GM23338 (cell line): ENCODE data around the gene PIGU. TPM values are rescaled to one million over a fixed set of nuclear protein-coding genes. Genes with fewer than 3 reads are reported as not detected.
A peak's percentile ranks its signal among the peaks of the same experiment; 100 is the strongest.

Experiments
- ATAC-seq: fragments of 200-7000 bp; cut with Tn5 transposase; 3 replicates; pipeline ENCODE4 v1.9.1; 2020
- DNase-seq: peaks from one replicate; pipeline ENCODE4 v3.0.0-alpha.2; 2015; ENCODE audit warnings: low spot score
- H2AFZ ChIP-seq: fragments of 200-600 bp; sonication (generic); 2 replicates; pipeline ENCODE4 v1.8.0; 2016; ENCODE audit warnings: antibody characterized with exemption, mild to moderate bottlenecking, moderate library complexity
- H3F3A ChIP-seq: fragments of 200-600 bp; sonication (generic); replicated peaks from 2 replicates; pipeline ENCODE4 v1.8.0; 2017; ENCODE audit warnings: antibody characterized with exemption, mixed run types, low read depth
- H3K27ac ChIP-seq: fragments of 200-600 bp; sonication (generic); 2 replicates; pipeline ENCODE4 v1.6.1; 2016; ENCODE audit warnings: low read depth
- H3K27me3 ChIP-seq: fragments of 200-600 bp; sonication (generic); 2 replicates; pipeline ENCODE4 v1.8.0; 2016; ENCODE audit warnings: mild to moderate bottlenecking, mixed run types, moderate library complexity; ENCODE audit not compliant: insufficient read depth
- H3K36me3 ChIP-seq: fragments of 200-600 bp; sonication (generic); 2 replicates; pipeline ENCODE4 v1.8.0; 2016; ENCODE audit warnings: mild to moderate bottlenecking; ENCODE audit not compliant: insufficient read depth
- H3K4me1 ChIP-seq: fragments of 200-600 bp; sonication (generic); 2 replicates; pipeline ENCODE4 v1.8.0; 2016; ENCODE audit warnings: mild to moderate bottlenecking, moderate library complexity; ENCODE audit not compliant: insufficient read depth
- H3K4me2 ChIP-seq: fragments of 200-600 bp; sonication (generic); 2 replicates; pipeline ENCODE4 v1.7.1; 2017; ENCODE audit warnings: mixed run types
- H3K4me3 ChIP-seq: fragments of 200-600 bp; sonication (generic); 2 replicates; pipeline ENCODE4 v1.6.1; 2016; ENCODE audit warnings: mixed run types
- H3K79me2 ChIP-seq: fragments of 200-600 bp; sonication (generic); replicated peaks from 2 replicates; pipeline ENCODE4 v1.8.0; 2017; ENCODE audit warnings: mild to moderate bottlenecking; ENCODE audit not compliant: insufficient read depth
- H3K9me2 ChIP-seq: fragments of 200-600 bp; sonication (generic); 2 replicates; pipeline ENCODE4 v1.8.0; 2017; ENCODE audit not compliant: insufficient read depth
- H4K20me1 ChIP-seq: fragments of 200-600 bp; sonication (generic); replicated peaks from 2 replicates; pipeline ENCODE4 v1.8.0; 2017; ENCODE audit warnings: mild to moderate bottlenecking; ENCODE audit not compliant: insufficient read depth
- H3K27ac Mint-ChIP-seq: 2 replicates; pipeline ENCODE4 v1.8.0; 2020; ENCODE audit warnings: inconsistent platforms, mild to moderate bottlenecking, moderate library complexity, mixed read lengths
- H3K27me3 Mint-ChIP-seq: 3 replicates; pipeline ENCODE4 v1.8.0; 2022; ENCODE audit warnings: low read depth, mild to moderate bottlenecking, moderate library complexity, mixed read lengths, inconsistent platforms; ENCODE audit not compliant: insufficient read depth, poor library complexity
- H3K36me3 Mint-ChIP-seq: 3 replicates; pipeline ENCODE4 v1.8.0; 2021; ENCODE audit warnings: low read depth, mild to moderate bottlenecking, inconsistent platforms, moderate library complexity, mixed read lengths
- H3K4me1 Mint-ChIP-seq: 3 replicates; pipeline ENCODE4 v1.8.0; 2020; ENCODE audit warnings: mild to moderate bottlenecking, inconsistent platforms, mixed read lengths
- H3K4me3 Mint-ChIP-seq: 3 replicates; pipeline ENCODE4 v1.8.0; 2021; ENCODE audit warnings: moderate library complexity, mild to moderate bottlenecking, inconsistent platforms, mixed read lengths
- H3K9me3 Mint-ChIP-seq: 3 replicates; pipeline ENCODE4 v1.8.0; 2020; ENCODE audit warnings: moderate library complexity, mild to moderate bottlenecking, inconsistent platforms, mixed read lengths
- CREB1 ChIP-seq: fragments of 250-450 bp; sonication (Bioruptor Pico); IDR thresholded peaks from 2 replicates; pipeline ENCODE4 v1.5.0; 2020; ENCODE audit warnings: low read depth, mild to moderate bottlenecking, moderate library complexity
- EZH2 ChIP-seq: fragments of 200-600 bp; sonication (generic); IDR thresholded peaks from one replicate; pipeline ENCODE4 v1.8.0; 2017; ENCODE audit warnings: antibody characterized with exemption, mild to moderate bottlenecking, low read depth; ENCODE audit not compliant: unreplicated experiment
- EZH2phosphoT487 ChIP-seq: fragments of 200-600 bp; sonication (generic); IDR thresholded peaks from one replicate; pipeline ENCODE4 v1.8.1; 2018; ENCODE audit warnings: antibody characterized with exemption; ENCODE audit not compliant: unreplicated experiment
- JUNB ChIP-seq: IDR thresholded peaks from one replicate; pipeline ENCODE4 v1.6.1; 2016; ENCODE audit warnings: antibody characterized with exemption; ENCODE audit not compliant: unreplicated experiment
- NANOG ChIP-seq: IDR thresholded peaks from 2 replicates; pipeline ENCODE4 v1.6.1; 2016; ENCODE audit warnings: antibody characterized with exemption, borderline replicate concordance
- POLR2AphosphoS5 ChIP-seq: IDR thresholded peaks from 2 replicates; pipeline ENCODE4 v1.6.1; 2016; ENCODE audit warnings: antibody characterized with exemption, low read depth
- STAT1 ChIP-seq: IDR thresholded peaks from one replicate; pipeline ENCODE4 v1.6.1; 2016; ENCODE audit warnings: antibody characterized with exemption; ENCODE audit not compliant: unreplicated experiment
- ZNF114 ChIP-seq: fragments of 250-450 bp; sonication (Bioruptor Pico); IDR thresholded peaks from 2 replicates; pipeline ENCODE4 v1.5.0; 2020; ENCODE audit warnings: mild to moderate bottlenecking, moderate library complexity
- ZNF331 ChIP-seq: fragments of 250-450 bp; sonication (Bioruptor Pico); IDR thresholded peaks from 2 replicates; pipeline ENCODE4 v1.5.0; 2020; ENCODE audit warnings: low read depth, mild to moderate bottlenecking, moderate library complexity
- polyA plus RNA-seq: library from polyadenylated mRNA; unstranded; fragments of >200 nt; fragmentation: Nextera tagmentation; extraction: Ambion mirVana; gene quantifications from 2 replicates; pipeline ENCODE4 v1.2.1, GENCODE V29; 2016
- total RNA-seq: library from RNA; depleted of rRNA; stranded (reverse); fragments of >200 nt; shearing (Covaris generic); gene quantifications from 2 replicates; pipeline ENCODE4 v1.2.3, GENCODE V29; 2014
- TF ChIP-seq, protein P1 (sequence below), 2 experiments: fragments of 200-600 bp in 1 of 2; sonication (generic) in 1 of 2; conservative IDR thresholded peaks; 2 replicates each; pipeline versions ENCODE4 v1.5.1 to v1.6.1; 2016 to 2017; ENCODE audit warnings: antibody characterized with exemption in 2 of 2, low read depth in 2 of 2, mild to moderate bottlenecking in 2 of 2, moderate library complexity in 1 of 2
- TF ChIP-seq, protein P2 (sequence below): IDR thresholded peaks from 2 replicates; pipeline ENCODE4 v1.6.1; 2016; ENCODE audit warnings: antibody characterized with exemption
- TF ChIP-seq, protein P3 (sequence below): IDR thresholded peaks from one replicate; pipeline ENCODE4 v1.6.1; 2018; ENCODE audit warnings: antibody characterized with exemption; ENCODE audit not compliant: unreplicated experiment
- TF ChIP-seq, protein P4 (sequence below): fragments of 250-450 bp; sonication (Bioruptor Pico); IDR thresholded peaks from 2 replicates; pipeline ENCODE4 v1.5.0; 2020; ENCODE audit warnings: mild to moderate bottlenecking, moderate library complexity

The PIGU gene
- total and polyA plus RNA-seq, 2 experiments from 2014 or later, result 24.3 to 28.9 TPM

DNA sequence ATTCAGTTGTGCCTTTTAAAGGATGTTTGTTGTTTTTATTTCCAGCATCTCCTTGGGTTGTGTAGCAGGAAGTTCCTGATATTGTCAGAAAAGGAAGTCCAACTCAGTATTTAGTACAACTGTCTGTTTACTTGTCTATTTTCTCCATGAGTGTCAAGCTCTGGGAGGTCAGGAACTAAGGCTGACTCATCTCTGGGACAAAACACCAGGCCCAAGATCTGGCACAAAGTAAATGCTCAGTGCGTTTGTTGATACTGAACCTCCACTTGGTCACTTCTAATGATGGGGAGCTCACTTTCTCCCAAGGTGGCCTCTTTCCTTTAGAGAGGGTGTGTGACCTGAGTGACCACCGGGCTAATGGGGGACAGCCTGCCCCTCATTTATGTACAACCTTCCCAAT lies 12.6 kb upstream of the PIGU start:
- H3K4me2 ChIP-seq, result no peak overlapping the region
- ATAC-seq (no peak), DNase-seq (no peak)
- no peaks in the 10 kb centered on the region for H3K4me1 ChIP-seq
- no peak overlapping the region for H3K27ac ChIP-seq
- no peaks in the 10 kb centered on the region for H4K20me1 ChIP-seq
- H3K9me2 ChIP-seq, result no peaks in the 10 kb centered on the region
- no peaks in the 10 kb centered on the region for H3K79me2 ChIP-seq
- peaks cover 7% of the 10 kb centered on the region for H3K27me3 Mint-ChIP-seq
- no peaks in the 10 kb centered on the region for H3F3A ChIP-seq
- no peaks in the 10 kb centered on the region for H3K36me3 ChIP-seq
- no peak for TF ChIP-seq NANOG
- no peak for TF ChIP-seq CREB1 (CRISPR knock-in tag)
- TF ChIP-seq EZH2, result no peak
- TF ChIP-seq, protein P1, sequence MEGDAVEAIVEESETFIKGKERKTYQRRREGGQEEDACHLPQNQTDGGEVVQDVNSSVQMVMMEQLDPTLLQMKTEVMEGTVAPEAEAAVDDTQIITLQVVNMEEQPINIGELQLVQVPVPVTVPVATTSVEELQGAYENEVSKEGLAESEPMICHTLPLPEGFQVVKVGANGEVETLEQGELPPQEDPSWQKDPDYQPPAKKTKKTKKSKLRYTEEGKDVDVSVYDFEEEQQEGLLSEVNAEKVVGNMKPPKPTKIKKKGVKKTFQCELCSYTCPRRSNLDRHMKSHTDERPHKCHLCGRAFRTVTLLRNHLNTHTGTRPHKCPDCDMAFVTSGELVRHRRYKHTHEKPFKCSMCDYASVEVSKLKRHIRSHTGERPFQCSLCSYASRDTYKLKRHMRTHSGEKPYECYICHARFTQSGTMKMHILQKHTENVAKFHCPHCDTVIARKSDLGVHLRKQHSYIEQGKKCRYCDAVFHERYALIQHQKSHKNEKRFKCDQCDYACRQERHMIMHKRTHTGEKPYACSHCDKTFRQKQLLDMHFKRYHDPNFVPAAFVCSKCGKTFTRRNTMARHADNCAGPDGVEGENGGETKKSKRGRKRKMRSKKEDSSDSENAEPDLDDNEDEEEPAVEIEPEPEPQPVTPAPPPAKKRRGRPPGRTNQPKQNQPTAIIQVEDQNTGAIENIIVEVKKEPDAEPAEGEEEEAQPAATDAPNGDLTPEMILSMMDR (conservative IDR thresholded peaks at IDR 0.05; ENCODE audit: low read depth in 2 of 2), result no peak
- no peak for TF ChIP-seq STAT1
- TF ChIP-seq POLR2AphosphoS5, result no peak
- no peak for TF ChIP-seq EZH2phosphoT487
- TF ChIP-seq ZNF331, result no peak
- no peak for TF ChIP-seq JUNB
- TF ChIP-seq, protein P2, sequence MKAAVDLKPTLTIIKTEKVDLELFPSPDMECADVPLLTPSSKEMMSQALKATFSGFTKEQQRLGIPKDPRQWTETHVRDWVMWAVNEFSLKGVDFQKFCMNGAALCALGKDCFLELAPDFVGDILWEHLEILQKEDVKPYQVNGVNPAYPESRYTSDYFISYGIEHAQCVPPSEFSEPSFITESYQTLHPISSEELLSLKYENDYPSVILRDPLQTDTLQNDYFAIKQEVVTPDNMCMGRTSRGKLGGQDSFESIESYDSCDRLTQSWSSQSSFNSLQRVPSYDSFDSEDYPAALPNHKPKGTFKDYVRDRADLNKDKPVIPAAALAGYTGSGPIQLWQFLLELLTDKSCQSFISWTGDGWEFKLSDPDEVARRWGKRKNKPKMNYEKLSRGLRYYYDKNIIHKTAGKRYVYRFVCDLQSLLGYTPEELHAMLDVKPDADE, result no peak
- TF ChIP-seq, protein P3, sequence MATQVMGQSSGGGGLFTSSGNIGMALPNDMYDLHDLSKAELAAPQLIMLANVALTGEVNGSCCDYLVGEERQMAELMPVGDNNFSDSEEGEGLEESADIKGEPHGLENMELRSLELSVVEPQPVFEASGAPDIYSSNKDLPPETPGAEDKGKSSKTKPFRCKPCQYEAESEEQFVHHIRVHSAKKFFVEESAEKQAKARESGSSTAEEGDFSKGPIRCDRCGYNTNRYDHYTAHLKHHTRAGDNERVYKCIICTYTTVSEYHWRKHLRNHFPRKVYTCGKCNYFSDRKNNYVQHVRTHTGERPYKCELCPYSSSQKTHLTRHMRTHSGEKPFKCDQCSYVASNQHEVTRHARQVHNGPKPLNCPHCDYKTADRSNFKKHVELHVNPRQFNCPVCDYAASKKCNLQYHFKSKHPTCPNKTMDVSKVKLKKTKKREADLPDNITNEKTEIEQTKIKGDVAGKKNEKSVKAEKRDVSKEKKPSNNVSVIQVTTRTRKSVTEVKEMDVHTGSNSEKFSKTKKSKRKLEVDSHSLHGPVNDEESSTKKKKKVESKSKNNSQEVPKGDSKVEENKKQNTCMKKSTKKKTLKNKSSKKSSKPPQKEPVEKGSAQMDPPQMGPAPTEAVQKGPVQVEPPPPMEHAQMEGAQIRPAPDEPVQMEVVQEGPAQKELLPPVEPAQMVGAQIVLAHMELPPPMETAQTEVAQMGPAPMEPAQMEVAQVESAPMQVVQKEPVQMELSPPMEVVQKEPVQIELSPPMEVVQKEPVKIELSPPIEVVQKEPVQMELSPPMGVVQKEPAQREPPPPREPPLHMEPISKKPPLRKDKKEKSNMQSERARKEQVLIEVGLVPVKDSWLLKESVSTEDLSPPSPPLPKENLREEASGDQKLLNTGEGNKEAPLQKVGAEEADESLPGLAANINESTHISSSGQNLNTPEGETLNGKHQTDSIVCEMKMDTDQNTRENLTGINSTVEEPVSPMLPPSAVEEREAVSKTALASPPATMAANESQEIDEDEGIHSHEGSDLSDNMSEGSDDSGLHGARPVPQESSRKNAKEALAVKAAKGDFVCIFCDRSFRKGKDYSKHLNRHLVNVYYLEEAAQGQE, result no peak
- TF ChIP-seq, protein P4, sequence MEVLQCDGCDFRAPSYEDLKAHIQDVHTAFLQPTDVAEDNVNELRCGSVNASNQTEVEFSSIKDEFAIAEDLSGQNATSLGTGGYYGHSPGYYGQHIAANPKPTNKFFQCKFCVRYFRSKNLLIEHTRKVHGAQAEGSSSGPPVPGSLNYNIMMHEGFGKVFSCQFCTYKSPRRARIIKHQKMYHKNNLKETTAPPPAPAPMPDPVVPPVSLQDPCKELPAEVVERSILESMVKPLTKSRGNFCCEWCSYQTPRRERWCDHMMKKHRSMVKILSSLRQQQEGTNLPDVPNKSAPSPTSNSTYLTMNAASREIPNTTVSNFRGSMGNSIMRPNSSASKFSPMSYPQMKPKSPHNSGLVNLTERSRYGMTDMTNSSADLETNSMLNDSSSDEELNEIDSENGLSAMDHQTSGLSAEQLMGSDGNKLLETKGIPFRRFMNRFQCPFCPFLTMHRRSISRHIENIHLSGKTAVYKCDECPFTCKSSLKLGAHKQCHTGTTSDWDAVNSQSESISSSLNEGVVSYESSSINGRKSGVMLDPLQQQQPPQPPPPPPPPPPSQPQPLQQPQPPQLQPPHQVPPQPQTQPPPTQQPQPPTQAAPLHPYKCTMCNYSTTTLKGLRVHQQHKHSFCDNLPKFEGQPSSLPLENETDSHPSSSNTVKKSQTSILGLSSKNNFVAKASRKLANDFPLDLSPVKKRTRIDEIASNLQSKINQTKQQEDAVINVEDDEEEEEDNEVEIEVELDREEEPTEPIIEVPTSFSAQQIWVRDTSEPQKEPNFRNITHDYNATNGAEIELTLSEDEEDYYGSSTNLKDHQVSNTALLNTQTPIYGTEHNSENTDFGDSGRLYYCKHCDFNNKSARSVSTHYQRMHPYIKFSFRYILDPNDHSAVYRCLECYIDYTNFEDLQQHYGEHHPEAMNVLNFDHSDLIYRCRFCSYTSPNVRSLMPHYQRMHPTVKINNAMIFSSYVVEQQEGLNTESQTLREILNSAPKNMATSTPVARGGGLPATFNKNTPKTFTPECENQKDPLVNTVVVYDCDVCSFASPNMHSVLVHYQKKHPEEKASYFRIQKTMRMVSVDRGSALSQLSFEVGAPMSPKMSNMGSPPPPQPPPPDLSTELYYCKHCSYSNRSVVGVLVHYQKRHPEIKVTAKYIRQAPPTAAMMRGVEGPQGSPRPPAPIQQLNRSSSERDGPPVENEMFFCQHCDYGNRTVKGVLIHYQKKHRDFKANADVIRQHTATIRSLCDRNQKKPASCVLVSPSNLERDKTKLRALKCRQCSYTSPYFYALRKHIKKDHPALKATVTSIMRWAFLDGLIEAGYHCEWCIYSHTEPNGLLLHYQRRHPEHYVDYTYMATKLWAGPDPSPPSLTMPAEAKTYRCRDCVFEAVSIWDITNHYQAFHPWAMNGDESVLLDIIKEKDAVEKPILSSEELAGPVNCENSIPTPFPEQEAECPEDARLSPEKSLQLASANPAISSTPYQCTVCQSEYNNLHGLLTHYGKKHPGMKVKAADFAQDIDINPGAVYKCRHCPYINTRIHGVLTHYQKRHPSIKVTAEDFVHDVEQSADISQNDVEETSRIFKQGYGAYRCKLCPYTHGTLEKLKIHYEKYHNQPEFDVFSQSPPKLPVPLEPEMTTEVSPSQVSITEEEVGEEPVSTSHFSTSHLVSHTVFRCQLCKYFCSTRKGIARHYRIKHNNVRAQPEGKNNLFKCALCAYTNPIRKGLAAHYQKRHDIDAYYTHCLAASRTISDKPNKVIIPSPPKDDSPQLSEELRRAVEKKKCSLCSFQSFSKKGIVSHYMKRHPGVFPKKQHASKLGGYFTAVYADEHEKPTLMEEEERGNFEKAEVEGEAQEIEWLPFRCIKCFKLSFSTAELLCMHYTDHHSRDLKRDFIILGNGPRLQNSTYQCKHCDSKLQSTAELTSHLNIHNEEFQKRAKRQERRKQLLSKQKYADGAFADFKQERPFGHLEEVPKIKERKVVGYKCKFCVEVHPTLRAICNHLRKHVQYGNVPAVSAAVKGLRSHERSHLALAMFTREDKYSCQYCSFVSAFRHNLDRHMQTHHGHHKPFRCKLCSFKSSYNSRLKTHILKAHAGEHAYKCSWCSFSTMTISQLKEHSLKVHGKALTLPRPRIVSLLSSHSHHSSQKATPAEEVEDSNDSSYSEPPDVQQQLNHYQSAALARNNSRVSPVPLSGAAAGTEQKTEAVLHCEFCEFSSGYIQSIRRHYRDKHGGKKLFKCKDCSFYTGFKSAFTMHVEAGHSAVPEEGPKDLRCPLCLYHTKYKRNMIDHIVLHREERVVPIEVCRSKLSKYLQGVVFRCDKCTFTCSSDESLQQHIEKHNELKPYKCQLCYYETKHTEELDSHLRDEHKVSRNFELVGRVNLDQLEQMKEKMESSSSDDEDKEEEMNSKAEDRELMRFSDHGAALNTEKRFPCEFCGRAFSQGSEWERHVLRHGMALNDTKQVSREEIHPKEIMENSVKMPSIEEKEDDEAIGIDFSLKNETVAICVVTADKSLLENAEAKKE, result no peak
- TF ChIP-seq ZNF114 (CRISPR knock-in tag), result no peak
- 0 out of 2 replicates have a peak overlapping the region, but pooled peaks have one; percentile 28 for H2AFZ ChIP-seq
- no peaks in the 10 kb centered on the region for H3K9me3 Mint-ChIP-seq
- H3K27me3 ChIP-seq, result no peaks in the 10 kb centered on the region
- no peak overlapping the region for H3K4me3 Mint-ChIP-seq
- H3K4me3 ChIP-seq, result no peak overlapping the region
- H3K27ac Mint-ChIP-seq, result no peak overlapping the region
- no peaks in the 10 kb centered on the region for H3K4me1 Mint-ChIP-seq
- no peaks in the 10 kb centered on the region for H3K36me3 Mint-ChIP-seq
